Fibroblast of pulmonary artery (primary cell): ENCODE results near the gene RAPGEF3.

ENCODE experiments used
- DNase-seq: peaks from one replicate; pipeline ENCODE4 v3.0.0-alpha.2; 2010; ENCODE audit warnings: low read depth
- H3K4me3 ChIP-seq: replicated peaks from 2 replicates; pipeline ENCODE4 v1.5.1; 2011; ENCODE audit warnings: low read depth, mild to moderate bottlenecking, control low read depth, low read length, moderate library complexity
- CTCF ChIP-seq: IDR thresholded peaks from 2 replicates; pipeline ENCODE4 v1.5.1; 2011; ENCODE audit warnings: mild to moderate bottlenecking, control low read depth, low read length, inconsistent platforms; ENCODE audit errors: missing control alignments

Gene RAPGEF3

GRCh38 chr12:47791351-47791746, 32.7 kb upstream of the RAPGEF3 start:
- DNase-seq, result no peak
- H3K4me3 ChIP-seq, result no peak overlapping the region
- TF ChIP-seq CTCF, result no peak

- no peak overlapping the region for H3K4me3 ChIP-seq
- no peak for TF ChIP-seq CTCF
- no peak for DNase-seq
These were observed 32.1 kb upstream of the RAPGEF3 start for GRCh38 chr12:47790676-47791350.

- DNase-seq, result no peak
- TF ChIP-seq CTCF, result no peak
- no peak overlapping the region for H3K4me3 ChIP-seq
These were observed 31.2 kb upstream of the RAPGEF3 start for GRCh38 chr12:47789712-47790489.

GRCh38 chr12:47789141-47789540, 30.5 kb upstream of the RAPGEF3 start:
- DNase-seq, result no peak
- no peak overlapping the region for H3K4me3 ChIP-seq
- TF ChIP-seq CTCF, result no peak

GRCh38 chr12:47787596-47788319, 29.1 kb upstream of the RAPGEF3 start:
- no peak for TF ChIP-seq CTCF
- no peak overlapping the region for H3K4me3 ChIP-seq
- no peak for DNase-seq

- TF ChIP-seq CTCF, result no peak
- no peak overlapping the region for H3K4me3 ChIP-seq
- no peak for DNase-seq
These were observed 28.1 kb upstream of the RAPGEF3 start for GRCh38 chr12:47786662-47787280.
